ENCODE measurements around the gene RPL13. TPM values are rescaled to one million over a fixed set of nuclear protein-coding genes. Genes with fewer than 3 reads are reported as not detected.
"Not testable (repeated sequence)": the region's sequence is repeated elsewhere in the genome, so short reads cannot be mapped to it uniquely, and the experiment has no call there.

RPL13 gene
- total RNA-seq, 1 experiment from 2014 or later = 3,458 TPM

- DNase-seq (ENCODE audit: low spot score) = no peak
These were observed 2.5 kb downstream of the RPL13 start for GRCh38 chr16:89562939-89563338.

- no peak for DNase-seq (ENCODE audit: low spot score)
These were observed 3.3 kb downstream of the RPL13 start for GRCh38 chr16:89563639-89564392.

DNA sequence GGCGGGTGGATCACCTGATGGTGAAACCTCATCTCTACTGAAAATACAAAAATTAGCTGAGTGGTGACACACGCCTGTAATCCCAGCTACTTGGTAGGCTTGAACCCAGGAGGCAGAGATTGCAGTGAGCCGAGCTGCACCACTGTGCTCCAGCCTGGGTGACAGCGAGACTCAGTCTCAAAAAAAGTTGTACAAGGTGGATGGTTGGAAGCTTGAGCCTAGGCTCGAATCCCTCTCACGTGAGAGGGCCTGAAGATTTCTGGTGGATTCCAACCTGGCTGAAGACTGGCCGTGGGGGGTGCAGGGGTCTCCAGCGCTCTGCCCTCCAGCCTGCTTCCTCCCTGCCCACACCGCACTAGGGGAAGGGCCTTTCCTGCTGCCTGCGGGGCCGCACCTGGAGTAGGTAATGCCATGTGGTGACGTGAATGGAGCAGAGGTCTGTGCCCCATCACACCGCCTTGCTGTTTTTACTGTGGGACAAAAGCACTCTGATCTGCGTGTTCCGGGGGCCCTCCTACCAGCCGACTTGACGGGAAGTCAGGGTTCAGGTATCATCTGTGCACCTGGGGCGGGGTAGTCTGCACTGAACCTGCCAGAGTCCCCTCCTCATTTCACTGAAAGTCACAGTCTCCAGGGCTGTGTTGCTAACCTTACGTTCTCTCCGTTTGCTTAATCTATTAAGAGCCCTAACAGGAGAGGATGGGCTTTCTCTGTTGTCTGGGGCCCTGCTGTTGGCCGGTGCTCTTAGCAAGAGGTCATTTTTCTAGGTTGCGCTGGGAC is 4.2 kb downstream of the RPL13 start:
- no peak for DNase-seq (ENCODE audit: low spot score)

DNA sequence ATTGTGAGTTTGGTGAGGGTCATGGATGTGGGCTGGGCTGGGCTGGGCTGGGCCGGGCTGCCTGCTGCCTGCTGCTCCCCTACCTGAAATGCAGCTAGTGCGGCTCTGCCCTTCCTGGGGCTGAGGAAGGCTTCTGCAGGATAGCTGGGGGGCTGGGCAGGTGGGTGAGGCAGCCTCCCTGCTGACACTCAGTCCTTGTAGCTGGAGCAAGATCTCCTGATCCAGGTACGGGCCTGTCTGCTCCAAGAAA is 4.7 kb downstream of the RPL13 start:
- no peak for DNase-seq (ENCODE audit: low spot score)

- no peak for DNase-seq (ENCODE audit: low spot score)
These were observed 5.3 kb downstream of the RPL13 start for GRCh38 chr16:89565506-89566372.

GRCh38 chr16:89567656-89568594 is 7.4 kb downstream of the RPL13 start:
- DNase-seq (ENCODE audit: low spot score) = no peak

DNA sequence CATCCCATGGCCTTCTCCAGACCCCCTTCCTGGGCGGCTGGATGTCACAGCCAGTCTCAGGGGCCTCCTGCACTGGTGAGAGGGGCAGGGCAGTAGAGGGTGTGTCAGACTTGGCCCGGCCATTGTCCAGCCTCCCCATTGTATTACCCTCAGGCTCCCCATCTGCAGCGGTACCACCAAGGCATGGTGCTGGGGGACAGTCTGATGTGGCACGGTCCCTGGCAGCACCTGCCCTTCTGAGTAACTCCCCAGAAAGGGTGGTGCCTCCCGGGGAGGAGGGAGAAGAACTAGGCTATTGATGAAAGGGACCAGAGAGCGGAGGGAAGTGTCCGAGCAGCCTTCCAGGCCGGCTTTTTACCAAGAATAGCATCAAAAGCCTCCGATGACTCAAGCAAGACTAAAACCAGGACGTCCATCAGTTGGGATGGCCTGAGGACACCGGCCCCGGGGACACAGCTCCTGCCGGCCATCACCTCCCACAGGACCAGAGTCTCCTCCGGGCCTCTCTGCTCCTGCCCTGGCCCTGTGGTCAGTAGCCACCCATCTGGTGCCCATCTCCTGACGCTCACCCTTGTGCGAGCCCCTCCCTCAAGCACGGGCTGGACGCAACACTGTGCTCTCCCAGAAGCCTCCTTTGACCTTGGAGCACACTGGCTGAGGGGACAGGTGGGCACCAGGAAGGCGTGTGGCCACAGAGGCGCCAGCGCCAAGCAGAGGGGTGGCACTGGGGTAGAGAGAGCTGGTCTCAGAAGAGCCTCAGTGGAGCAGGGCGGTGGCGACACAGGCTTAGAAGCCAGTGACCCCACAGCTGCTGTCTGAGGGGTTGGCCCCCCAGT is 9.2 kb downstream of the RPL13 start:
- no peak for DNase-seq (ENCODE audit: low spot score)

DNA sequence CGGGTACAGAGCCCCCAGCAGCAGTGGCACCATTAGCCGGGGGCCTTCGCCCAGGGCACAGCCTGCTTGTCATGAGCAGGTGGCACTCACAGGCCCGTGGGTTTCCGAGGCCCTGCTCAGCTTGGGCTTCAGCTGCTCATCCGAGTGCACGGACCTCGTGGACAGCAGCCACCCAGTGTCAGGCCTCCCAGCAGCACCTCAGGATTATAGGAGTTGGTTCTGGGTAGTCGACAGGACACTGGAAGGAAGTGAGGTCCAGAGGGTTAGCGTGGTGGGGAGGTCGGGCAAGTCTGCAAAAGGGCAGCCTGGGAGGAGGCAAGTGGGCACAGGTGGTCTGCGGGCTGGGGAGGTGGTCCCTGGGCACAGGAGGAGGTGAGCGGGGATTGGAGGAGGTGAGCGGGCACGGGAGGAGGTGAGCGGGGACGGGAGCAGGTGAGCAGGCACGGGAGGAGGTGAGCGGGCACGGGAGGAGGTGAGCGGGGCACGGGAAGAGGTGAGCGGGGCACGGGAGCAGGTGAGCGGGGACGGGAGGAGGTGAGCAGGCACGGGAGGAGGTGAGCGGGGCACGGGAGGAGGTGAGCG is 10.0 kb downstream of the RPL13 start:
- DNase-seq (ENCODE audit: low spot score) = no peak

DNA sequence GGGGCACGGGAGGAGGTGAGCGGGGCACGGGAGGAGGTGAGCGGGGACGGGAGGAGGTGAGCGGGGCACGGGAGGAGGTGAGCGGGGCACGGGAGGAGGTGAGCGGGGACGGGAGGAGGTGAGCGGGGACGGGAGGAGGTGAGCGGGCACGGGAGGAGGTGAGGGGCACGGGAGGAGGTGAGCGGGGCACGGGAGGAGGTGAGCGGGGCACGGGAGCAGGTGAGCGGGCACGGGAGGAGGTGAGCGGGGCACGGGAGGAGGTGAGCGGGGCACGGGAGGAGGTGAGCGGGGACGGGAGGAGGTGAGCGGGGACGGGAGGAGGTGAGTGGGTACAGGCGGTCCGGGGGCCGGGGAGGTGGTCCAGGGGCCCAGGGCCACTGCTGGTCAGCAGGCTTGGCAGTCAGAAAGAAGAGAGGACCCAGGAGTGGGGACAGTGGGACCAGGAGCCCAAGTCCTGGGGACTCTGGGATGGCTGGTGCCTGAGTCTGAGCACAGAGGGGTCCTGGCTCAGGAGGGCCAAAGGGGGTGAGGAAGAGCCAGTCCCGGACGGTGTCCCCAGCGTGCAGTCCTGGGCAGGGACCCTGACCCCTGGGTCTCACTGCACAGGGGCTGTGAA is 10.6 kb downstream of the RPL13 start:
- not testable (repeated sequence) for DNase-seq (ENCODE audit: low spot score)

DNA sequence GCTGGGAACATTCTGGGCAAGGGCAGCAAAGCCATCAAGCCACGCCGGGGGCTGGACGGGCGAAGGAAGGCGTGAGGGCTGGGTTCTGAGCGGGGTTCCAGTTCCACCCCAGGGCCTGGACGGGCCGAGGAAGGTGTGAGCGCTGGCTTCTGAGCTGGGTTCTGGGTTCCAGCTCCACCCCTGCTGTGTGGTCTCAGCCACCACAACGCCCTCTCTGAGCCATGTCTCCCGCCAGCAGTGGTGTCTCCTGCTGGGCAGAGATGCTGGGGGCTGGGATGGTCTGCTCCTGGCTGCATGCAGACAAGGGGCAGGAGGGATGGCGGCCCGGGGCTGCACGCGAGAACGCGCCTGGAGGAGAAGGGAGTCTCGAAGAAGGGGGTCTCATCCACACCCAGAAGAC is 11.2 kb downstream of the RPL13 start:
- no peak for DNase-seq (ENCODE audit: low spot score)

DNA sequence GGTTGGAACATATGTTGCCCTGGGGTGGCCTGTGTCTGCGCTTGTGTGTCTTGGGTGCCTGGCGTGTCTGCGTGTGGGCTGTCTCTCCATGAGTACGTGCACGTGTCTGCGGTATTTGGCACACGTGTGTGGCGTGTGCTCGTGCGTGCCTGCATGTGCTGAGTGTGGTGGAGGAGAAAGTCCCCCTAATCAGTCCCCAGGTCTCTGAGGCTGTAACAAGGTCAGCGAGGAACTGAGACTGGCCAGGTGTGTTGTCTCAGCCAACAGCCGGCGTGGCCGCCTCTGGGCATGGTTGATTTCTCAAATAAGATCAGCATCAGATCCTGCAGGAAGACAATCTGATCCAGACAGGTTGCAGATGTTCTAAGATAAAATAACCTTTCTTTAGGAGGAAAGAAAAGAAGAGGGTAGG is 11.6 kb downstream of the RPL13 start:
- no peak for DNase-seq (ENCODE audit: low spot score)

DNA sequence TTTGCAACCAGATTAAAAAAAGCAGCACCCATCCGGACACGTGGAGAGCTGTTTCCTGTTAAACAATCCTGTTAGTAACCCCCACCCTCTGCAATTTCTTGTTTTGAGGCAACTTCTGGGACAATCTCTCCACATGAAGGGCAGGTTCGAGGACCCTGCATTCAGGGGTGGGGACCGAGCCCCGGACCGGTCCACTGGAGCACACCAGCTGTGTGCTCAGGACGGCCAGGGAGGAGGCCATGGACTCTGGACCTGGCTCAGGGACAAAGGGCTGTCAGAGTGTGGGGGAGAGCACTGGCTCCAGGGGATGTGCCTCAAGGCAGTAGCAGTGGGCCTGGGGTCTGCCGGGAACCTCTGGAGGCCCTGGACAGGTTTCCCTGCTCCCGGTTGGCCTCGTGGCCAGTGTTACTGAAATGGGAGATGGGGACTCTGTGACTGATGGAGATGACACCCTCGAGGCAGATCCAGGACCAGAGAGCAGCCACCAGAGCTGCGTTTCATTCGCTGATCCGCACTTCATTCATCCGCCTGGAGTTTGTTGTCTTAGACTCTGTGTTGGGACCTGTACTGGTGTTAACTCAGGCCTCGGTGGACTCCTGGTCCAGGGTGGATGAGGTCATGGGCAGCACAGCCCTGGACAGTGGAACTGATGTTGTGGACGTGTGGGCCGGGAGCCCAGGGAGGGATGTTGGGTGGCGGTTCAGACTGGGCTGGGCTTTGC is 12.2 kb downstream of the RPL13 start:
- no peak for DNase-seq (ENCODE audit: low spot score)

- DNase-seq (ENCODE audit: low spot score) = no peak
These were observed 13.6 kb downstream of the RPL13 start for GRCh38 chr16:89573826-89574680.

DNA sequence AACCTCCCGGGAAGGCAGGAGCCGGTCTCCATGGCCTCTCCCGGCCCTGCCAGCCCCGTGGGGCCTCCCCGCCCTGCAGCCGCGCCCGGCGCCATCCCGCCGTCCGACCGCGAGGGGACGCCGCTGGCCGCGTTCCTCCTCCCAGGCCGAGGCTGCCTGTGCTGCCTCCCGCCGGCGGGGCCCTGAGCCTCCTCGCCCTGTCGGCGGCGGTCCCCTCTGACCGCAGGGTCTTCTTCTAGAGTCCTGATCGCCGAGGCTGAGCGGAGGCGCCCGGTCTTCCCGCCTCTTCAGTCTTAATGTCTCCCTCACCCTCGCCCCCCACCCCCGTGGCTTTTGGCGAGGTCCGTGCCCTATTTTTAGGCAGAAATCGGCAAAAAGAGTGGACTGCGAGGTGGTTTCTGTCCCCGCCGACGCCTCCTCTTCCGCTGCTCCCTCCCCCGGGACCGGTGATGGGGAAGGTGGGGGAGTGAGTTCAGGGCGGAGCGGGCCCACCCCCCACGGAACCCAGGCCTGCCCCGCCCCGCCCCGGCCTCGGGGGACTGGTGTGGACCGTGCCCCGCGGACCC is 14.3 kb downstream of the RPL13 start:
- peak; percentile 63 for DNase-seq (ENCODE audit: low spot score)

GRCh38 chr16:89575247-89576152 is 15.0 kb downstream of the RPL13 start, which contains the start of gene CPNE7:
Gene CPNE7 (plus strand): TSS chr16:89575758. CDS start chr16:89575898, 140 bp downstream.
- DNase-seq (ENCODE audit: low spot score) = no peak
